Karpas-422 (cell line): ENCODE measurements around the gene SPOCK1. TPM values are rescaled to one million over a fixed set of nuclear protein-coding genes. Genes with fewer than 3 reads are reported as not detected.

Source experiments
- DNase-seq: peaks from one replicate; pipeline ENCODE4 v3.0.0-alpha.2; 2015
- H2AFZ ChIP-seq: fragments of 200-600 bp; sonication (generic); 2 replicates; pipeline ENCODE4 v1.6.1; 2014; ENCODE audit warnings: antibody characterized with exemption, low read length, mixed read lengths
- H3K27ac ChIP-seq: fragments of 200-600 bp; sonication (generic); 2 replicates; pipeline ENCODE4 v1.5.1; 2014; ENCODE audit warnings: mild to moderate bottlenecking, low read length, moderate library complexity
- H3K27me3 ChIP-seq: fragments of 200-600 bp; sonication (generic); 2 replicates; pipeline ENCODE4 v1.6.1; 2014; ENCODE audit warnings: low read length, mixed read lengths
- H3K36me3 ChIP-seq: fragments of 200-600 bp; sonication (generic); 2 replicates; pipeline ENCODE4 v1.6.1; 2014; ENCODE audit warnings: low read length, mixed read lengths; ENCODE audit not compliant: insufficient read depth
- H3K4me1 ChIP-seq: fragments of 200-600 bp; sonication (generic); 2 replicates; pipeline ENCODE4 v1.6.1; 2014; ENCODE audit warnings: mild to moderate bottlenecking, low read length, mixed read lengths
- H3K4me2 ChIP-seq: fragments of 200-600 bp; sonication (generic); 2 replicates; pipeline ENCODE4 v1.6.1; 2014; ENCODE audit warnings: low read length, low read depth, mild to moderate bottlenecking; ENCODE audit not compliant: poor library complexity, severe bottlenecking
- H3K4me3 ChIP-seq: fragments of 200-600 bp; sonication (generic); 2 replicates; pipeline ENCODE4 v1.5.1; 2014; ENCODE audit warnings: mild to moderate bottlenecking, antibody characterized with exemption, low read length, mixed read lengths
- H3K79me2 ChIP-seq: fragments of 200-600 bp; sonication (generic); 2 replicates; pipeline ENCODE4 v1.6.1; 2014; ENCODE audit warnings: mild to moderate bottlenecking, low read length, mixed read lengths
- H3K9ac ChIP-seq: fragments of 200-600 bp; sonication (generic); 2 replicates; pipeline ENCODE4 v1.6.0; 2014; ENCODE audit warnings: low read length
- H3K9me2 ChIP-seq: fragments of 200-600 bp; sonication (generic), shearing (Covaris generic); replicated peaks from 2 replicates; pipeline ENCODE4 v1.6.0; 2014; ENCODE audit warnings: mild to moderate bottlenecking, low read length, moderate library complexity; ENCODE audit not compliant: insufficient read depth
- H3K9me3 ChIP-seq: fragments of 300-700, 200-600 bp; sonication (generic); 2 replicates; pipeline ENCODE4 v1.6.1; 2014; ENCODE audit warnings: low read length, mixed read lengths
- H4K20me1 ChIP-seq: fragments of 200-600 bp; sonication (generic); 2 replicates; pipeline ENCODE4 v1.6.1; 2014; ENCODE audit warnings: mild to moderate bottlenecking, antibody characterized with exemption, low read length, low read depth; ENCODE audit not compliant: insufficient read depth
- total RNA-seq: library from RNA; depleted of rRNA; stranded (reverse); fragments of >200 nt; shearing (Covaris generic); gene quantifications from 2 replicates; pipeline ENCODE4 v1.2.3, GENCODE V29; 2014; ENCODE audit warnings: low replicate concordance

The SPOCK1 gene
- total RNA-seq, 1 experiment from 2014 or later = 1.0 TPM

- Histone ChIP-seq H4K20me1 (no peaks in the 10 kb centered on the region), H3K9me2 (no peaks in the 10 kb centered on the region), H3K27me3 (no peaks in the 10 kb centered on the region), H3K9ac (no peak overlapping the region), H3K4me2 (no peak overlapping the region), H2AFZ (no peak overlapping the region), H3K9me3 (no peaks in the 10 kb centered on the region), H3K27ac (no peak overlapping the region), H3K36me3 (no peaks in the 10 kb centered on the region), H3K4me1 (no peaks in the 10 kb centered on the region), H3K79me2 (no peaks in the 10 kb centered on the region), H3K4me3 (no peak overlapping the region)
- DNase-seq = no peak
Observed at GRCh38 chr5:137199201-137199600, 299.9 kb downstream of the SPOCK1 start.

- Histone ChIP-seq H2AFZ (no peak overlapping the region), H3K4me1 (no peaks in the 10 kb centered on the region)
Observed at GRCh38 chr5:137195483-137195882, 303.6 kb downstream of the SPOCK1 start.

GRCh38 chr5:137194300-137194699, 304.8 kb downstream of the SPOCK1 start:
- no peak overlapping the region for H3K27ac ChIP-seq
- no peaks in the 10 kb centered on the region for H3K36me3 ChIP-seq
- H3K4me2 ChIP-seq = no peak overlapping the region
- H3K79me2 ChIP-seq = no peaks in the 10 kb centered on the region
- no peaks in the 10 kb centered on the region for H4K20me1 ChIP-seq
- H3K4me3 ChIP-seq = no peak overlapping the region
- no peaks in the 10 kb centered on the region for H3K9me2 ChIP-seq
- H3K4me1 ChIP-seq = no peaks in the 10 kb centered on the region
- DNase-seq = no peak
- H3K9ac ChIP-seq = no peak overlapping the region
- H3K9me3 ChIP-seq = no peaks in the 10 kb centered on the region
- H2AFZ ChIP-seq = no peak overlapping the region
- H3K27me3 ChIP-seq = no peaks in the 10 kb centered on the region

More at GRCh38 chr5:137195483-137195882, 303.6 kb downstream of the SPOCK1 start:
- no peaks in the 10 kb centered on the region for H4K20me1 ChIP-seq
- H3K79me2 ChIP-seq = no peaks in the 10 kb centered on the region
- no peaks in the 10 kb centered on the region for H3K9me2 ChIP-seq
- no peaks in the 10 kb centered on the region for H3K27me3 ChIP-seq
- no peak overlapping the region for H3K27ac ChIP-seq
- H3K4me3 ChIP-seq = no peak overlapping the region
- DNase-seq = no peak
- H3K9ac ChIP-seq = no peak overlapping the region
- no peak overlapping the region for H3K4me2 ChIP-seq
- H3K36me3 ChIP-seq = no peaks in the 10 kb centered on the region
- no peaks in the 10 kb centered on the region for H3K9me3 ChIP-seq

- Histone ChIP-seq H3K4me2 (no peak overlapping the region), H4K20me1 (no peaks in the 10 kb centered on the region), H3K4me1 (no peaks in the 10 kb centered on the region), H3K79me2 (no peaks in the 10 kb centered on the region), H3K9me3 (no peaks in the 10 kb centered on the region), H3K27me3 (no peaks in the 10 kb centered on the region), H3K27ac (no peak overlapping the region), H2AFZ (no peak overlapping the region), H3K9me2 (no peaks in the 10 kb centered on the region), H3K9ac (no peak overlapping the region), H3K4me3 (no peak overlapping the region), H3K36me3 (no peaks in the 10 kb centered on the region)
- DNase-seq = no peak
Observed at GRCh38 chr5:137192293-137192743, 306.8 kb downstream of the SPOCK1 start.

- no peak overlapping the region for H3K27ac ChIP-seq
- no peaks in the 10 kb centered on the region for H3K9me3 ChIP-seq
- DNase-seq = no peak
- H3K9me2 ChIP-seq = no peaks in the 10 kb centered on the region
- no peak overlapping the region for H3K9ac ChIP-seq
- no peak overlapping the region for H3K4me2 ChIP-seq
- H3K4me1 ChIP-seq = no peaks in the 10 kb centered on the region
- no peaks in the 10 kb centered on the region for H3K36me3 ChIP-seq
- no peaks in the 10 kb centered on the region for H4K20me1 ChIP-seq
- H3K79me2 ChIP-seq = no peaks in the 10 kb centered on the region
- H3K27me3 ChIP-seq = no peaks in the 10 kb centered on the region
- H3K4me3 ChIP-seq = no peak overlapping the region
- H2AFZ ChIP-seq = no peak overlapping the region
Observed at GRCh38 chr5:137191179-137191578, 307.9 kb downstream of the SPOCK1 start.

GRCh38 chr5:137190441-137190840, 308.7 kb downstream of the SPOCK1 start:
- H3K27me3 ChIP-seq = no peaks in the 10 kb centered on the region
- no peak for DNase-seq
- H3K9me3 ChIP-seq = no peaks in the 10 kb centered on the region
- H3K79me2 ChIP-seq = no peaks in the 10 kb centered on the region
- no peaks in the 10 kb centered on the region for H3K36me3 ChIP-seq
- no peak overlapping the region for H3K9ac ChIP-seq
- no peaks in the 10 kb centered on the region for H3K9me2 ChIP-seq
- no peaks in the 10 kb centered on the region for H4K20me1 ChIP-seq
- H3K4me2 ChIP-seq = no peak overlapping the region
- no peak overlapping the region for H2AFZ ChIP-seq
- H3K27ac ChIP-seq = no peak overlapping the region
- H3K4me3 ChIP-seq = no peak overlapping the region
- no peaks in the 10 kb centered on the region for H3K4me1 ChIP-seq

- Histone ChIP-seq H3K4me3 (no peak overlapping the region), H3K79me2 (no peaks in the 10 kb centered on the region), H3K27me3 (no peaks in the 10 kb centered on the region), H3K27ac (no peak overlapping the region), H3K36me3 (no peaks in the 10 kb centered on the region), H4K20me1 (no peaks in the 10 kb centered on the region), H2AFZ (no peak overlapping the region), H3K9me2 (no peaks in the 10 kb centered on the region), H3K9ac (no peak overlapping the region), H3K4me1 (no peaks in the 10 kb centered on the region), H3K9me3 (no peaks in the 10 kb centered on the region), H3K4me2 (no peak overlapping the region)
- no peak for DNase-seq
Observed at GRCh38 chr5:137190031-137190430, 309.1 kb downstream of the SPOCK1 start.

- Histone ChIP-seq H4K20me1 (no peaks in the 10 kb centered on the region), H3K9me3 (no peaks in the 10 kb centered on the region), H3K9me2 (no peaks in the 10 kb centered on the region), H3K36me3 (no peaks in the 10 kb centered on the region), H3K79me2 (no peaks in the 10 kb centered on the region), H3K9ac (no peak overlapping the region), H3K27ac (no peak overlapping the region), H3K4me1 (peaks cover 8% of the 10 kb centered on the region), H2AFZ (no peak overlapping the region), H3K4me2 (no peak overlapping the region), H3K27me3 (no peaks in the 10 kb centered on the region), H3K4me3 (no peak overlapping the region)
- DNase-seq = no peak
Observed at GRCh38 chr5:137188566-137188965, 310.6 kb downstream of the SPOCK1 start.
